GM13976 (cell line): ENCODE measurements around the gene DNASE2B.

ENCODE experiments used
- DNase-seq: peaks from one replicate; pipeline ENCODE4 v3.0.0; 2012; ENCODE audit warnings: low spot score
- CTCF ChIP-seq: IDR thresholded peaks from 2 replicates; pipeline ENCODE4 v1.5.1; 2012; ENCODE audit warnings: borderline replicate concordance, mild to moderate bottlenecking; ENCODE audit not compliant: insufficient read depth; ENCODE audit errors: extremely low read depth, missing control alignments, control extremely low read depth
- in situ Hi-C: fragments of 300-500 bp; cut with MboI; formaldehyde crosslinking; loops from one replicate; pipeline ENCODE4 v1.12.0; 2022; ENCODE audit warnings: low sequenced_read_pairs, mixed read lengths, inconsistent platforms; ENCODE audit not compliant: unreplicated experiment

The DNASE2B gene

GRCh38 chr1:84401156-84401555 is 2.9 kb downstream of the DNASE2B start:
- TF ChIP-seq CTCF, result no peak
- in situ Hi-C loops, result no loop called here
- no peak for DNase-seq

GRCh38 chr1:84402060-84402459 is 3.8 kb downstream of the DNASE2B start:
- DNase-seq, result no peak
- no peak for TF ChIP-seq CTCF
- in situ Hi-C loops, result no loop called here

- no peak for DNase-seq
- TF ChIP-seq CTCF, result no peak
- in situ Hi-C loops, result no loop called here
These were observed 4.2 kb downstream of the DNASE2B start for GRCh38 chr1:84402501-84402900.

GRCh38 chr1:84403347-84403746 is 5.1 kb downstream of the DNASE2B start:
- in situ Hi-C loops, result no loop called here

GRCh38 chr1:84406346-84406861 is 8.1 kb downstream of the DNASE2B start:
- in situ Hi-C loops, result no loop called here
- TF ChIP-seq CTCF, result no peak
- DNase-seq, result no peak

More at GRCh38 chr1:84403347-84403746, 5.1 kb downstream of the DNASE2B start:
- no peak for TF ChIP-seq CTCF
- DNase-seq, result no peak

GRCh38 chr1:84407524-84407923 is 9.2 kb downstream of the DNASE2B start:
- in situ Hi-C loops, result no loop called here

More at GRCh38 chr1:84407524-84407923, 9.2 kb downstream of the DNASE2B start:
- TF ChIP-seq CTCF, result no peak
- no peak for DNase-seq
